ENCODE measurements around the gene NR1D1. TPM values are rescaled to one million over a fixed set of nuclear protein-coding genes. Genes with fewer than 3 reads are reported as not detected.
A peak's percentile ranks its signal among the peaks of the same experiment; 100 is the strongest.

Gene NR1D1
- total and polyA plus RNA-seq, 2 of the 13 experiments (the other 11 are each of a cell fraction or from before 2014, with no cell fraction given), result 2.1 to 2.7 TPM

DNA sequence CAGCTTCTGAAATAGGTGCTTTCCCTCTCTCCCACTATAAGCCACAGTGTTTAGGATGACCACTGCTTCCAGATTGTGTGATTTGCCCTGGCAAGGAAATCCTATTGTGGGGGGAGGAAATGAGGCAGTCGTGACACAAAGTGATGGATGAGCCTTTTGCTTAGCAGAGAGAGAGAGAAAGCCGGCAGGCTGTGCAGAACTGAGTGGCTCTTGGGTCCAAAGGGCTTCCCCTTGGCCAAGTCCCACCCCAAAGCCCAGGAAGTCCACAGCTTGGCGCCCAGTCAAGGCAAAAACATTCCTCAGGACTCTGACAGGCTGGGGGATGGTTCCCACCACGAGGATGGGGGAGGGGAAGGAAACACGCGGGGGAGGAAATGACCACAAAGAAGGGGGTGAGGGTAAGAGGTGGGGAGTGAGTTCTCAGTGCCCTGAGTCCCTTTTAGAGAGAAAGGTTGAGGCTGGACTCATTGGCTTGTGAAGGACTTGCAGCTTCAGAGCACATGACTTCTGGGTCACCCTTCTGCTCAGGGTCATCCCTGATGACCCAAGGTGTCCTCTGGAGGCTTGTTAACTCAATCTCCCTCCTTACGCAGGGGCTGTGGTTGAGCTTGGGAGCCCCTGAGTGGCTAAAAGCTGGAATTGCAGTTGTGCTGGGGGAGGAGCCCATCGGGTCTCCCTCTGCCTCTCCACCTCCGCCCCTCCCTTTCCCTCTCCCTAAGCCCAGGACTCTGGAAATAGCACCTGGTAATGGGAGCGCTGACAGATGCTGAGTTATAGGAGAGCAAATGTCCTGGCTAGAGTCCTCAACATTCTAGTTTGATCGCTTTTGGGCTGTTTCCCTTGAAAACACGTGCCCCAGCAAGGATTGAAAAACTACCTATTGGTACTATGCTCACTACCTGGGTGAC is 11.1 kb upstream of the NR1D1 start (continued):
- TF ChIP-seq NFE2 (CRISPR knock-in tag; IDR thresholded peaks at IDR 0.05) (no peak), MLLT10 (CRISPR knock-in tag; IDR thresholded peaks at IDR 0.05) (no peak), NAIF1 (CRISPR knock-in tag; IDR thresholded peaks at IDR 0.05; ENCODE audit: borderline replicate concordance) (peak; percentile 65; the same call in 1 of the 2 replicates), ZFP41 (CRISPR knock-in tag; IDR thresholded peaks at IDR 0.05; ENCODE audit: borderline replicate concordance) (0 out of 2 replicates have a peak, but pooled peaks have one; percentile 20), MED13 (CRISPR knock-in tag; IDR thresholded peaks at IDR 0.05) (no peak), ZNF446 (CRISPR knock-in tag; IDR thresholded peaks at IDR 0.05) (no peak), ZNF501 (CRISPR knock-in tag; IDR thresholded peaks at IDR 0.05) (peak; percentile 79), ZNF12 (CRISPR knock-in tag; IDR thresholded peaks at IDR 0.05) (0 out of 2 replicates have a peak, but pooled peaks have one; percentile 37), TGIF2 (CRISPR knock-in tag; IDR thresholded peaks at IDR 0.05) (peak; percentile 68; the same call in 1 of the 2 replicates), IRX3 (CRISPR knock-in tag; IDR thresholded peaks at IDR 0.05; ENCODE audit: borderline replicate concordance, low read depth) (no peak), BCL6 (CRISPR knock-in tag; IDR thresholded peaks at IDR 0.05) (peak; percentile 70), KDM6A (CRISPR knock-in tag; IDR thresholded peaks at IDR 0.05; ENCODE audit: low read depth) (peak; percentile 72; the same call in 1 of the 2 replicates)
- TF ChIP-seq, protein P1, sequence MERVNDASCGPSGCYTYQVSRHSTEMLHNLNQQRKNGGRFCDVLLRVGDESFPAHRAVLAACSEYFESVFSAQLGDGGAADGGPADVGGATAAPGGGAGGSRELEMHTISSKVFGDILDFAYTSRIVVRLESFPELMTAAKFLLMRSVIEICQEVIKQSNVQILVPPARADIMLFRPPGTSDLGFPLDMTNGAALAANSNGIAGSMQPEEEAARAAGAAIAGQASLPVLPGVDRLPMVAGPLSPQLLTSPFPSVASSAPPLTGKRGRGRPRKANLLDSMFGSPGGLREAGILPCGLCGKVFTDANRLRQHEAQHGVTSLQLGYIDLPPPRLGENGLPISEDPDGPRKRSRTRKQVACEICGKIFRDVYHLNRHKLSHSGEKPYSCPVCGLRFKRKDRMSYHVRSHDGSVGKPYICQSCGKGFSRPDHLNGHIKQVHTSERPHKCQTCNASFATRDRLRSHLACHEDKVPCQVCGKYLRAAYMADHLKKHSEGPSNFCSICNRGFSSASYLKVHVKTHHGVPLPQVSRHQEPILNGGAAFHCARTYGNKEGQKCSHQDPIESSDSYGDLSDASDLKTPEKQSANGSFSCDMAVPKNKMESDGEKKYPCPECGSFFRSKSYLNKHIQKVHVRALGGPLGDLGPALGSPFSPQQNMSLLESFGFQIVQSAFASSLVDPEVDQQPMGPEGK (CRISPR knock-in tag; IDR thresholded peaks at IDR 0.05), result peak; percentile 83
- TF ChIP-seq, protein P2, sequence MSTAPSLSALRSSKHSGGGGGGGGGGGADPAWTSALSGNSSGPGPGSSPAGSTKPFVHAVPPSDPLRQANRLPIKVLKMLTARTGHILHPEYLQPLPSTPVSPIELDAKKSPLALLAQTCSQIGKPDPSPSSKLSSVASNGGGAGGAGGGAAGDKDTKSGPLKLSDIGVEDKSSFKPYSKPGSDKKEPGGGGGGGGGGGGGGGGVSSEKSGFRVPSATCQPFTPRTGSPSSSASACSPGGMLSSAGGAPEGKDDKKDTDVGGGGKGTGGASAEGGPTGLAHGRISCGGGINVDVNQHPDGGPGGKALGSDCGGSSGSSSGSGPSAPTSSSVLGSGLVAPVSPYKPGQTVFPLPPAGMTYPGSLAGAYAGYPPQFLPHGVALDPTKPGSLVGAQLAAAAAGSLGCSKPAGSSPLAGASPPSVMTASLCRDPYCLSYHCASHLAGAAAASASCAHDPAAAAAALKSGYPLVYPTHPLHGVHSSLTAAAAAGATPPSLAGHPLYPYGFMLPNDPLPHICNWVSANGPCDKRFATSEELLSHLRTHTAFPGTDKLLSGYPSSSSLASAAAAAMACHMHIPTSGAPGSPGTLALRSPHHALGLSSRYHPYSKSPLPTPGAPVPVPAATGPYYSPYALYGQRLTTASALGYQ (CRISPR knock-in tag; IDR thresholded peaks at IDR 0.05), result peak; percentile 45; the same call in 1 of the 2 replicates
- TF ChIP-seq, protein P3, sequence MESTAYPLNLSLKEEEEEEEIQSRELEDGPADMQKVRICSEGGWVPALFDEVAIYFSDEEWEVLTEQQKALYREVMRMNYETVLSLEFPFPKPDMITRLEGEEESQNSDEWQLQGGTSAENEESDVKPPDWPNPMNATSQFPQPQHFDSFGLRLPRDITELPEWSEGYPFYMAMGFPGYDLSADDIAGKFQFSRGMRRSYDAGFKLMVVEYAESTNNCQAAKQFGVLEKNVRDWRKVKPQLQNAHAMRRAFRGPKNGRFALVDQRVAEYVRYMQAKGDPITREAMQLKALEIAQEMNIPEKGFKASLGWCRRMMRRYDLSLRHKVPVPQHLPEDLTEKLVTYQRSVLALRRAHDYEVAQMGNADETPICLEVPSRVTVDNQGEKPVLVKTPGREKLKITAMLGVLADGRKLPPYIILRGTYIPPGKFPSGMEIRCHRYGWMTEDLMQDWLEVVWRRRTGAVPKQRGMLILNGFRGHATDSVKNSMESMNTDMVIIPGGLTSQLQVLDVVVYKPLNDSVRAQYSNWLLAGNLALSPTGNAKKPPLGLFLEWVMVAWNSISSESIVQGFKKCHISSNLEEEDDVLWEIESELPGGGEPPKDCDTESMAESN (CRISPR knock-in tag; conservative IDR thresholded peaks at IDR 0.05), result 0 out of 2 replicates have a peak, but pooled peaks have one; percentile 60
- TF ChIP-seq, protein P4, sequence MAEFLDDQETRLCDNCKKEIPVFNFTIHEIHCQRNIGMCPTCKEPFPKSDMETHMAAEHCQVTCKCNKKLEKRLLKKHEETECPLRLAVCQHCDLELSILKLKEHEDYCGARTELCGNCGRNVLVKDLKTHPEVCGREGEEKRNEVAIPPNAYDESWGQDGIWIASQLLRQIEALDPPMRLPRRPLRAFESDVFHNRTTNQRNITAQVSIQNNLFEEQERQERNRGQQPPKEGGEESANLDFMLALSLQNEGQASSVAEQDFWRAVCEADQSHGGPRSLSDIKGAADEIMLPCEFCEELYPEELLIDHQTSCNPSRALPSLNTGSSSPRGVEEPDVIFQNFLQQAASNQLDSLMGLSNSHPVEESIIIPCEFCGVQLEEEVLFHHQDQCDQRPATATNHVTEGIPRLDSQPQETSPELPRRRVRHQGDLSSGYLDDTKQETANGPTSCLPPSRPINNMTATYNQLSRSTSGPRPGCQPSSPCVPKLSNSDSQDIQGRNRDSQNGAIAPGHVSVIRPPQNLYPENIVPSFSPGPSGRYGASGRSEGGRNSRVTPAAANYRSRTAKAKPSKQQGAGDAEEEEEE (CRISPR knock-in tag; IDR thresholded peaks at IDR 0.05; ENCODE audit: borderline replicate concordance), result no peak
- TF ChIP-seq, protein P5, sequence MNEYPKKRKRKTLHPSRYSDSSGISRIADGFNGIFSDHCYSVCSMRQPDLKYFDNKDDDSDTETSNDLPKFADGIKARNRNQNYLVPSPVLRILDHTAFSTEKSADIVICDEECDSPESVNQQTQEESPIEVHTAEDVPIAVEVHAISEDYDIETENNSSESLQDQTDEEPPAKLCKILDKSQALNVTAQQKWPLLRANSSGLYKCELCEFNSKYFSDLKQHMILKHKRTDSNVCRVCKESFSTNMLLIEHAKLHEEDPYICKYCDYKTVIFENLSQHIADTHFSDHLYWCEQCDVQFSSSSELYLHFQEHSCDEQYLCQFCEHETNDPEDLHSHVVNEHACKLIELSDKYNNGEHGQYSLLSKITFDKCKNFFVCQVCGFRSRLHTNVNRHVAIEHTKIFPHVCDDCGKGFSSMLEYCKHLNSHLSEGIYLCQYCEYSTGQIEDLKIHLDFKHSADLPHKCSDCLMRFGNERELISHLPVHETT (CRISPR knock-in tag; conservative IDR thresholded peaks at IDR 0.05), result peak; percentile 39; the same call in 1 of the 2 replicates
- TF ChIP-seq, protein P6, sequence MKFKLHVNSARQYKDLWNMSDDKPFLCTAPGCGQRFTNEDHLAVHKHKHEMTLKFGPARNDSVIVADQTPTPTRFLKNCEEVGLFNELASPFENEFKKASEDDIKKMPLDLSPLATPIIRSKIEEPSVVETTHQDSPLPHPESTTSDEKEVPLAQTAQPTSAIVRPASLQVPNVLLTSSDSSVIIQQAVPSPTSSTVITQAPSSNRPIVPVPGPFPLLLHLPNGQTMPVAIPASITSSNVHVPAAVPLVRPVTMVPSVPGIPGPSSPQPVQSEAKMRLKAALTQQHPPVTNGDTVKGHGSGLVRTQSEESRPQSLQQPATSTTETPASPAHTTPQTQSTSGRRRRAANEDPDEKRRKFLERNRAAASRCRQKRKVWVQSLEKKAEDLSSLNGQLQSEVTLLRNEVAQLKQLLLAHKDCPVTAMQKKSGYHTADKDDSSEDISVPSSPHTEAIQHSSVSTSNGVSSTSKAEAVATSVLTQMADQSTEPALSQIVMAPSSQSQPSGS (CRISPR knock-in tag; IDR thresholded peaks at IDR 0.05), result peak; percentile 73
